Duodenal mucosa (tissue), 2 donors: Measurements from ENCODE around the gene KCNB1.

Experiments used
- H3K27ac ChIP-seq: one replicate; pipeline ENCODE4 v1.7.0; 2013; ENCODE audit warnings: low read depth, low read length
- H3K27me3 ChIP-seq, 2 donors: one replicate each; pipeline ENCODE4 v1.7.0; 2013; ENCODE audit warnings: low read length in 2 of 2, control low read depth in 1 of 2; ENCODE audit not compliant: insufficient read depth in 2 of 2, control insufficient read depth in 1 of 2
- H3K36me3 ChIP-seq, 2 donors: one replicate each; pipeline ENCODE4 v1.7.0; 2013; ENCODE audit warnings: low read length in 2 of 2, control low read depth in 1 of 2; ENCODE audit not compliant: insufficient read depth in 2 of 2, control insufficient read depth in 1 of 2
- H3K4me1 ChIP-seq, 2 donors: one replicate each; pipeline ENCODE4 v1.7.0; 2013; ENCODE audit warnings: low read length in 2 of 2, control low read depth in 1 of 2; ENCODE audit not compliant: insufficient read depth in 2 of 2, control insufficient read depth in 1 of 2
- H3K4me3 ChIP-seq, 2 donors: one replicate each; pipeline ENCODE4 v1.7.0; 2013; ENCODE audit warnings: low read length in 2 of 2, low read depth in 1 of 2
- H3K9ac ChIP-seq, 2 donors: one replicate each; pipeline ENCODE4 v1.7.0; 2013; ENCODE audit warnings: low read length in 2 of 2, low read depth in 1 of 2
- H3K9me3 ChIP-seq, 2 donors: one replicate each; pipeline ENCODE4 v1.7.0; 2013; ENCODE audit warnings: low read length in 2 of 2, control low read depth in 1 of 2; ENCODE audit not compliant: control insufficient read depth in 1 of 2

KCNB1 gene

GRCh38 chr20:49503176-49503575 lies 20.7 kb upstream of the KCNB1 start:
- no peak overlapping the region for H3K27ac ChIP-seq
- peaks cover 7 to 15% of the 10 kb centered on the region in 2 donors for H3K27me3 ChIP-seq
- no peaks in the 10 kb centered on the region for H3K9me3 ChIP-seq
- no peak overlapping the region for H3K4me3 ChIP-seq
- no peaks in the 10 kb centered on the region for H3K36me3 ChIP-seq
- H3K9ac ChIP-seq, result no peak overlapping the region
- no peaks in the 10 kb centered on the region for H3K4me1 ChIP-seq

- Histone ChIP-seq H3K4me3 (no peak overlapping the region), H3K27ac (no peak overlapping the region)
Observed at GRCh38 chr20:49501917-49502316, 19.4 kb upstream of the KCNB1 start.

DNA sequence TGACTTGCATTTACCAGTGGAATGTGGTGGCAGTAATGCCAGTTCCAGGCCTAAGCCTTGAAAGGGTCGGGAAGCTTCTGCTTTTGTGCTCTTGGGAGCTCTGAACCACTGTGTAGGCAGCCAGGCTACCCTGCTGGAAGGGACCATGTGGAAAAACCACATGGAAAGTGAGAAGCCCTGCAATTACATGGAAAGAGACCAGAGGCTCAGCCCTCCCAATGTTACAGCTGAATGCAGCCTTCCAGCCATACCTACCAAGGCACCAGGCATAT lies 14.9 kb upstream of the KCNB1 start:
- H3K9ac ChIP-seq, result no peak overlapping the region
- no peak overlapping the region for H3K27ac ChIP-seq

More at GRCh38 chr20:49501917-49502316, 19.4 kb upstream of the KCNB1 start:
- Histone ChIP-seq H3K36me3 (no peaks in the 10 kb centered on the region), H3K4me1 (no peaks in the 10 kb centered on the region), H3K9ac (no peak overlapping the region), H3K9me3 (no peaks in the 10 kb centered on the region), H3K27me3 (peaks cover 7 to 15% of the 10 kb centered on the region in 2 donors)

DNA sequence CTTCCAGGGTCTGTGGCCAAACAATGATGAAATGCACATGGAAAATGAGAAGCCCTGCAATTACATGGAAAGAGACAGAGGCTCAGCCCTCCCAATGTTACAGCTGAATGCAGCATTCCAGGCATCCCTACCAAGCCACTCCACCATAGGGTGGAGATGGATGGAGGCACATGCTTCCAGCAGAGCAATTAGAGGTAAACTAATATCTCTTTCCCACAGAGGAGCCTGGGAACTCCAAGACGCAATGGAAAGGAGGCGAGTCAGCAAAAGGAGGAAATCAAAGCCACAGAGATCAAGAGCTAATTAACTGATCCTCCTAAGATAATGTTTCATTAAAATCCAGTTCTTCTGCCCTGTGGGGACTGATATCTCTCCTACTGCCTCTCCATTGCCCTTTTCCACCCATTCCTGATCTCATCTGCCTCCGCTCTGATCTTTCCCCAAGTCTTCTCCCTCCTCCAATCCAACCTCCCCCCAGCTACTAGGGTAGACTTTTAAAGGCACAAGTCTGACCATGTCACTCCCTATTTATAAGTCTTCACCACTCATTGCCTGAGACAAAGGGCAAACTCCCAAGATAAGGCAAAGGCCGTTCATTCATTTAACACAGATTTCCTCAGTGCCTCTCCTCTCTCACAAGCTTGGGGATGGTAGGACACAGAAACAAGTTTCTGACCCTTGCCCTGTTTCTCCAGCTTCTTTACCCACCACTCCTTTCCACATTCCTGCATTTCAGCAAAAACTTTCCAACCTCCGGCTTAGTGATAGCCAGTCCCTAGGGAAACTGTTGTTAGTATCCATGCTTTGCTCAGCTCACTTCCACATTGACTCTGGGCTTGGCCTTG lies 14.3 kb upstream of the KCNB1 start:
- Histone ChIP-seq H3K36me3 (no peaks in the 10 kb centered on the region), H3K9ac (no peak overlapping the region), H3K9me3 (no peaks in the 10 kb centered on the region), H3K4me1 (no peaks in the 10 kb centered on the region), H3K27ac (no peak overlapping the region), H3K27me3 (peaks cover 0 to 8% of the 10 kb centered on the region in 2 donors), H3K4me3 (no peak overlapping the region)

More for the DNA sequence above, 14.9 kb upstream of the KCNB1 start:
- Histone ChIP-seq H3K27me3 (peaks cover 0 to 8% of the 10 kb centered on the region in 2 donors), H3K4me1 (no peaks in the 10 kb centered on the region), H3K36me3 (no peaks in the 10 kb centered on the region), H3K9me3 (no peaks in the 10 kb centered on the region), H3K4me3 (no peak overlapping the region)

- H3K27ac ChIP-seq, result no peak overlapping the region
- no peaks in the 10 kb centered on the region for H3K9me3 ChIP-seq
- no peak overlapping the region for H3K9ac ChIP-seq
- H3K4me3 ChIP-seq, result no peak overlapping the region
- H3K27me3 ChIP-seq, result peaks cover 3 to 8% of the 10 kb centered on the region in 2 donors
- H3K36me3 ChIP-seq, result no peaks in the 10 kb centered on the region
- H3K4me1 ChIP-seq, result no peaks in the 10 kb centered on the region
Observed at GRCh38 chr20:49496043-49496442, 13.6 kb upstream of the KCNB1 start.

GRCh38 chr20:49490689-49491088 lies 8.2 kb upstream of the KCNB1 start:
- Histone ChIP-seq H3K36me3 (no peaks in the 10 kb centered on the region), H3K9ac (no peak overlapping the region), H3K27me3 (peaks cover 9 to 12% of the 10 kb centered on the region in 2 donors), H3K4me3 (no peak overlapping the region), H3K4me1 (no peaks in the 10 kb centered on the region), H3K9me3 (no peaks in the 10 kb centered on the region), H3K27ac (no peak overlapping the region)

- Histone ChIP-seq H3K4me3 (no peak overlapping the region), H3K4me1 (no peaks in the 10 kb centered on the region), H3K9me3 (no peaks in the 10 kb centered on the region), H3K9ac (no peak overlapping the region), H3K27me3 (peaks cover 15 to 16% of the 10 kb centered on the region in 2 donors), H3K36me3 (no peaks in the 10 kb centered on the region), H3K27ac (no peak overlapping the region)
Observed at GRCh38 chr20:49489688-49490087, 7.2 kb upstream of the KCNB1 start.

- H3K27ac ChIP-seq, result no peak overlapping the region
- H3K4me1 ChIP-seq, result peaks cover 0 to 4% of the 10 kb centered on the region in 2 donors
- peaks cover 22 to 25% of the 10 kb centered on the region in 2 donors for H3K27me3 ChIP-seq
- no peaks in the 10 kb centered on the region for H3K9me3 ChIP-seq
- no peak overlapping the region for H3K4me3 ChIP-seq
- H3K36me3 ChIP-seq, result no peaks in the 10 kb centered on the region
- H3K9ac ChIP-seq, result no peak overlapping the region
Observed at GRCh38 chr20:49486064-49486463, 3.6 kb upstream of the KCNB1 start.

DNA sequence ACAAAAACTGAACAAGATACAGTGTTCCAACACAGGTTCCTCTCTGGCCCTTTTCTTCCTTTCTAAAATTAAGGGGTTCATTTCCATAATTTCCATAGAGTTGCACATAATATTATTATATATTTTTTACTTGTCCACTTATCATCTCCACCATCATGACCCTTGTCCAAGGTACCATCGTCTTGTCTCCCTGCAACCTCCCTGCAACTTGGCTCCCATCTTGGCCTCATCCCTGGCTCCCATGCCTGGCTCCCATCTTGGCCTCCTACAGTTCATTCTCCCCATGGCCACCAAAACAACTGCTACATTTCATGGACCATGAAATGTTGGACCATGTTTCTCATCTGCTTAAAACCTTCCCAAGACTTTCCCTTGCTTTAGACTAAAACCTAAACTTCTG lies 3.1 kb upstream of the KCNB1 start:
- Histone ChIP-seq H3K36me3 (no peaks in the 10 kb centered on the region), H3K27ac (no peak overlapping the region), H3K9me3 (no peaks in the 10 kb centered on the region), H3K27me3 (peaks cover 22 to 25% of the 10 kb centered on the region in 2 donors), H3K4me3 (no peak overlapping the region), H3K9ac (no peak overlapping the region), H3K4me1 (peaks cover 0 to 4% of the 10 kb centered on the region in 2 donors)

DNA sequence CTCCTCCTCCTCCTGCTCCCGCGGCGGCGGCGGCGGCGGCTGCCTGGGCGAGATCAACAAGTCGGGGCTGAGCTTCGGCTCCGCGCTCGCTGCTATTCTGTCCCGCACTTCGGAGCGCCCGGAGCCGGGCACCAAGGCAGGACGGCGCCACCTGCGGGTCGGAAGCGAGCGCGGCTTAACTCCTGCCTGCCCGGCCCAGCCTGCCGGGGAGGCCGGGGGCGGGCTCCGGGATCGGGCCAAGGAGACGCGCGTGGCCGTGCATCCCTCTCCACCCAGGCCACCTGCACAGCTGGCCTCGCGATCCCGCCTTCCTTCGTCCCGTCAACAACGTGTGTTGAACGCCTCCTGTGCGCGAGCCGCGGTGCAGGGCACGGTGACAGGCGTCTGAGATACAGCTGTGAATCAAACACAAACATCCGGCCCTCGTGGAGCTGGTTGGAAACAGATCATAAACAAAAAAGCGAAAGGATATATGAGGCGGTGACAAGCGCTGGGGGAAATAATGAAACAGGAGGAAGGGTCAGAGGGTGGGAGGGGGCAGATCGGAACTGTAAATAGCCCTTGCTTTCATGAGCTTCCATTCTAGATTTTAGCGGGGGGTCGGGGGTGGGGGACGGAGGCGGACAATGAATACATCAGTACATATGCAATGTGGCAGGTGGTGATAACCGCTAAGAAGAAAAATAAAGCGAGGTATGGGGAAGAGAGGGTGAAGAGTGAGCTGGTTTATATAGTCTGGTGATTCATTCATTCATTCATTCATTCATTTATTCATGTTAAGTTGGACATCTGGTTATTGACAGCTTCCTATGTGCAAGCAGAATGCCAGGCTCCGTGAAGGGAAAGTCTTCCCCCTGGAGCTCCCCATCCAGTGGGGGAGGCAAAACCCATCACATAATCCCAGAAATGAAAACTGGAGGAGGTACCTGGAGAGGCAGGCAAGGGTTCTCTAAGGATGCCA lies 2.0 kb upstream of the KCNB1 start:
- H3K9me3 ChIP-seq, result no peaks in the 10 kb centered on the region
- H3K36me3 ChIP-seq, result no peaks in the 10 kb centered on the region
- no peak overlapping the region for H3K9ac ChIP-seq
- peaks cover 0 to 4% of the 10 kb centered on the region in 2 donors for H3K4me1 ChIP-seq
- H3K27ac ChIP-seq, result no peak overlapping the region
- H3K27me3 ChIP-seq, result peaks cover 22 to 25% of the 10 kb centered on the region in 2 donors
- peak overlapping the region; percentile 64 to 67 for H3K4me3 ChIP-seq
